Measurements from ENCODE around the gene SOX10. TPM values are rescaled to one million over a fixed set of nuclear protein-coding genes. Genes with fewer than 3 reads are reported as not detected.

The SOX10 gene
- total and polyA plus RNA-seq, 2 of the 13 experiments (the other 11 are each of a cell fraction or from before 2014, with no cell fraction given), result not detected

- TF ChIP-seq, protein P1, sequence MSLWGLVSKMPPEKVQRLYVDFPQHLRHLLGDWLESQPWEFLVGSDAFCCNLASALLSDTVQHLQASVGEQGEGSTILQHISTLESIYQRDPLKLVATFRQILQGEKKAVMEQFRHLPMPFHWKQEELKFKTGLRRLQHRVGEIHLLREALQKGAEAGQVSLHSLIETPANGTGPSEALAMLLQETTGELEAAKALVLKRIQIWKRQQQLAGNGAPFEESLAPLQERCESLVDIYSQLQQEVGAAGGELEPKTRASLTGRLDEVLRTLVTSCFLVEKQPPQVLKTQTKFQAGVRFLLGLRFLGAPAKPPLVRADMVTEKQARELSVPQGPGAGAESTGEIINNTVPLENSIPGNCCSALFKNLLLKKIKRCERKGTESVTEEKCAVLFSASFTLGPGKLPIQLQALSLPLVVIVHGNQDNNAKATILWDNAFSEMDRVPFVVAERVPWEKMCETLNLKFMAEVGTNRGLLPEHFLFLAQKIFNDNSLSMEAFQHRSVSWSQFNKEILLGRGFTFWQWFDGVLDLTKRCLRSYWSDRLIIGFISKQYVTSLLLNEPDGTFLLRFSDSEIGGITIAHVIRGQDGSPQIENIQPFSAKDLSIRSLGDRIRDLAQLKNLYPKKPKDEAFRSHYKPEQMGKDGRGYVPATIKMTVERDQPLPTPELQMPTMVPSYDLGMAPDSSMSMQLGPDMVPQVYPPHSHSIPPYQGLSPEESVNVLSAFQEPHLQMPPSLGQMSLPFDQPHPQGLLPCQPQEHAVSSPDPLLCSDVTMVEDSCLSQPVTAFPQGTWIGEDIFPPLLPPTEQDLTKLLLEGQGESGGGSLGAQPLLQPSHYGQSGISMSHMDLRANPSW (CRISPR knock-in tag; IDR thresholded peaks at IDR 0.05; ENCODE audit: borderline replicate concordance), result no peak
- peak; percentile 64; the same call in 1 of the 2 replicates for TF ChIP-seq ZBTB7B (CRISPR knock-in tag; IDR thresholded peaks at IDR 0.05)
- TF ChIP-seq, protein P2, sequence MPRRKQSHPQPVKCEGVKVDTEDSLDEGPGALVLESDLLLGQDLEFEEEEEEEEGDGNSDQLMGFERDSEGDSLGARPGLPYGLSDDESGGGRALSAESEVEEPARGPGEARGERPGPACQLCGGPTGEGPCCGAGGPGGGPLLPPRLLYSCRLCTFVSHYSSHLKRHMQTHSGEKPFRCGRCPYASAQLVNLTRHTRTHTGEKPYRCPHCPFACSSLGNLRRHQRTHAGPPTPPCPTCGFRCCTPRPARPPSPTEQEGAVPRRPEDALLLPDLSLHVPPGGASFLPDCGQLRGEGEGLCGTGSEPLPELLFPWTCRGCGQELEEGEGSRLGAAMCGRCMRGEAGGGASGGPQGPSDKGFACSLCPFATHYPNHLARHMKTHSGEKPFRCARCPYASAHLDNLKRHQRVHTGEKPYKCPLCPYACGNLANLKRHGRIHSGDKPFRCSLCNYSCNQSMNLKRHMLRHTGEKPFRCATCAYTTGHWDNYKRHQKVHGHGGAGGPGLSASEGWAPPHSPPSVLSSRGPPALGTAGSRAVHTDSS (CRISPR knock-in tag; conservative IDR thresholded peaks at IDR 0.05), result no peak
- TF ChIP-seq KDM3A (CRISPR knock-in tag; IDR thresholded peaks at IDR 0.05; ENCODE audit: low read depth), result peak; percentile 30; the same call in 1 of the 2 replicates
- TF ChIP-seq, protein P3, sequence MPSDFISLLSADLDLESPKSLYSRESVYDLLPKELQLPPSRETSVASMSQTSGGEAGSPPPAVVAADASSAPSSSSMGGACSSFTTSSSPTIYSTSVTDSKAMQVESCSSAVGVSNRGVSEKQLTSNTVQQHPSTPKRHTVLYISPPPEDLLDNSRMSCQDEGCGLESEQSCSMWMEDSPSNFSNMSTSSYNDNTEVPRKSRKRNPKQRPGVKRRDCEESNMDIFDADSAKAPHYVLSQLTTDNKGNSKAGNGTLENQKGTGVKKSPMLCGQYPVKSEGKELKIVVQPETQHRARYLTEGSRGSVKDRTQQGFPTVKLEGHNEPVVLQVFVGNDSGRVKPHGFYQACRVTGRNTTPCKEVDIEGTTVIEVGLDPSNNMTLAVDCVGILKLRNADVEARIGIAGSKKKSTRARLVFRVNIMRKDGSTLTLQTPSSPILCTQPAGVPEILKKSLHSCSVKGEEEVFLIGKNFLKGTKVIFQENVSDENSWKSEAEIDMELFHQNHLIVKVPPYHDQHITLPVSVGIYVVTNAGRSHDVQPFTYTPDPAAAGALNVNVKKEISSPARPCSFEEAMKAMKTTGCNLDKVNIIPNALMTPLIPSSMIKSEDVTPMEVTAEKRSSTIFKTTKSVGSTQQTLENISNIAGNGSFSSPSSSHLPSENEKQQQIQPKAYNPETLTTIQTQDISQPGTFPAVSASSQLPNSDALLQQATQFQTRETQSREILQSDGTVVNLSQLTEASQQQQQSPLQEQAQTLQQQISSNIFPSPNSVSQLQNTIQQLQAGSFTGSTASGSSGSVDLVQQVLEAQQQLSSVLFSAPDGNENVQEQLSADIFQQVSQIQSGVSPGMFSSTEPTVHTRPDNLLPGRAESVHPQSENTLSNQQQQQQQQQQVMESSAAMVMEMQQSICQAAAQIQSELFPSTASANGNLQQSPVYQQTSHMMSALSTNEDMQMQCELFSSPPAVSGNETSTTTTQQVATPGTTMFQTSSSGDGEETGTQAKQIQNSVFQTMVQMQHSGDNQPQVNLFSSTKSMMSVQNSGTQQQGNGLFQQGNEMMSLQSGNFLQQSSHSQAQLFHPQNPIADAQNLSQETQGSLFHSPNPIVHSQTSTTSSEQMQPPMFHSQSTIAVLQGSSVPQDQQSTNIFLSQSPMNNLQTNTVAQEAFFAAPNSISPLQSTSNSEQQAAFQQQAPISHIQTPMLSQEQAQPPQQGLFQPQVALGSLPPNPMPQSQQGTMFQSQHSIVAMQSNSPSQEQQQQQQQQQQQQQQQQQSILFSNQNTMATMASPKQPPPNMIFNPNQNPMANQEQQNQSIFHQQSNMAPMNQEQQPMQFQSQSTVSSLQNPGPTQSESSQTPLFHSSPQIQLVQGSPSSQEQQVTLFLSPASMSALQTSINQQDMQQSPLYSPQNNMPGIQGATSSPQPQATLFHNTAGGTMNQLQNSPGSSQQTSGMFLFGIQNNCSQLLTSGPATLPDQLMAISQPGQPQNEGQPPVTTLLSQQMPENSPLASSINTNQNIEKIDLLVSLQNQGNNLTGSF (CRISPR knock-in tag; IDR thresholded peaks at IDR 0.05), result no peak
- TF ChIP-seq MLX (CRISPR knock-in tag; IDR thresholded peaks at IDR 0.05), result no peak; the same call in 1 of the 2 replicates
- peak; percentile 76; the same call in 1 of the 2 replicates for TF ChIP-seq ZNF563 (CRISPR knock-in tag; IDR thresholded peaks at IDR 0.05)
- no peak for TF ChIP-seq THYN1 (CRISPR knock-in tag; IDR thresholded peaks at IDR 0.05; ENCODE audit: borderline replicate concordance, low read depth)
- peak; percentile 96 for TF ChIP-seq ELF1 (CRISPR knock-in tag; IDR thresholded peaks at IDR 0.05)
- no peak for TF ChIP-seq ZMAT5 (CRISPR knock-in tag; IDR thresholded peaks at IDR 0.05; ENCODE audit: borderline replicate concordance, low read depth)
- no peak for TF ChIP-seq ZKSCAN8 (CRISPR knock-in tag; IDR thresholded peaks at IDR 0.05; ENCODE audit: borderline replicate concordance)
- TF ChIP-seq, protein P4, sequence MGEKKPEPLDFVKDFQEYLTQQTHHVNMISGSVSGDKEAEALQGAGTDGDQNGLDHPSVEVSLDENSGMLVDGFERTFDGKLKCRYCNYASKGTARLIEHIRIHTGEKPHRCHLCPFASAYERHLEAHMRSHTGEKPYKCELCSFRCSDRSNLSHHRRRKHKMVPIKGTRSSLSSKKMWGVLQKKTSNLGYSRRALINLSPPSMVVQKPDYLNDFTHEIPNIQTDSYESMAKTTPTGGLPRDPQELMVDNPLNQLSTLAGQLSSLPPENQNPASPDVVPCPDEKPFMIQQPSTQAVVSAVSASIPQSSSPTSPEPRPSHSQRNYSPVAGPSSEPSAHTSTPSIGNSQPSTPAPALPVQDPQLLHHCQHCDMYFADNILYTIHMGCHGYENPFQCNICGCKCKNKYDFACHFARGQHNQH (CRISPR knock-in tag; IDR thresholded peaks at IDR 0.05), result 0 out of 2 replicates have a peak, but pooled peaks have one; percentile 69
- TF ChIP-seq KLF11 (CRISPR knock-in tag; IDR thresholded peaks at IDR 0.05), result 0 out of 2 replicates have a peak, but pooled peaks have one; percentile 51
- peak; percentile 58 for TF ChIP-seq RXRA (CRISPR knock-in tag; IDR thresholded peaks at IDR 0.05)
- no peak for TF ChIP-seq ZC3H4 (CRISPR knock-in tag; IDR thresholded peaks at IDR 0.05; ENCODE audit: borderline replicate concordance)
- peak; percentile 39 for TF ChIP-seq FOSL2 (CRISPR knock-in tag; IDR thresholded peaks at IDR 0.05)
Measured at GRCh38 chr22:37953437-37954179, 30.7 kb downstream of the SOX10 start, which contains the start of the genes C22orf23 and POLR2F (continued).

All from HepG2 (cell line).